ENCODE results near the gene PNMA6E.
"Not testable (repeated sequence)": the region's sequence is repeated elsewhere in the genome, so short reads cannot be mapped to it uniquely, and the experiment has no call there.

GRCh38 chrX:153404333-153404732, 3.2 kb upstream of the PNMA6E start:
- TF ChIP-seq CTCF, POLR2A, POLR2AphosphoS5 (IDR thresholded peaks at IDR 0.05): not testable (repeated sequence)
